Activated CD4-positive, alpha-beta T cell treated with anti-CD3 and anti-CD28 coated beads, Interleukin-2, amount 10 ng/mL, durations not matched to agents 24 days and 14 days (primary cell): ENCODE measurements around the gene KLF14. TPM values are rescaled to one million over a fixed set of nuclear protein-coding genes. Genes with fewer than 3 reads are reported as not detected.

ENCODE experiments used
- DNase-seq: peaks from one replicate; pipeline ENCODE4 v3.0.0; 2022
- H3K27ac Mint-ChIP-seq: one replicate; pipeline ENCODE4 v1.8.0; 2022; ENCODE audit warnings: mild to moderate bottlenecking, mixed read lengths
- H3K27me3 Mint-ChIP-seq: one replicate; pipeline ENCODE4 v1.8.0; 2022; ENCODE audit warnings: mixed read lengths
- H3K36me3 Mint-ChIP-seq: one replicate; pipeline ENCODE4 v1.8.0; 2022; ENCODE audit warnings: low read depth, mild to moderate bottlenecking, mixed read lengths
- H3K4me1 Mint-ChIP-seq: one replicate; pipeline ENCODE4 v1.8.0; 2021; ENCODE audit warnings: mixed read lengths
- H3K4me3 Mint-ChIP-seq: one replicate; pipeline ENCODE4 v1.8.0; 2022; ENCODE audit warnings: mild to moderate bottlenecking, moderate library complexity, mixed read lengths
- H3K9me3 Mint-ChIP-seq: one replicate; pipeline ENCODE4 v1.8.0; 2021; ENCODE audit warnings: mixed read lengths
- intact Hi-C: fragments of 100-400 bp; cut with micrococcal nuclease; formaldehyde crosslinking; loops from one replicate; pipeline ENCODE4 v1.15.1; 2023
- total RNA-seq: library from RNA; stranded (reverse); gene quantifications from 2 replicates; pipeline ENCODE4 v1.2.3, GENCODE V29; 2022

Gene KLF14
- total RNA-seq, 1 donor from 2014 or later: not detected

DNA sequence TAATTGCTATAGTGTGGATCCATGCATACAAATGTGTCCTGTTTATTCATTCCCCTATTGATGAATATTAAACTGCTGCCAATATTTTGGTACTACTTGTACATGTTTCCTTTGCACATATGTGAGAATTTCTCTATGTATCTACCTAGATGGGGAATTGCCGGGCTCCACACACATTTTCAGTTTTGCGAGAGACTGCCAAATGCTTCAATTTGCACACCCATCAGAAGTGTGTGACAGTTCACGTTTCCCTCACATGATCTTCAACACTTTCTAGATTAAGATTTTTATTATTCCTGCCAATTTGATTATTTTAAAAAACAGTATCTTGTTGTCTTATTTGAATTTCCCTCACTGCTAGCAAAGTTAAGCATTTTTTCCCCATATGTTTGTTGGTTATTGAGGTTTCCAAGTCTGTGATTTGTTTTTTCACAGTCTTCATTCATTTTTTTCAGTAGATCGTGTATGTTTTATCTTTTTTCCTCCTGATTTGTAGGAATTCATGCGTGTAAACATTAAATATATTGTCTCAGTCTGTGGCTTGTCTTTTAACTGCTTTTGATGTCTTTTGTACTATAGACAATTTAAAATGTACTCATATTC lies 2.4 kb upstream of the KLF14 start:
- no peak for DNase-seq

DNA sequence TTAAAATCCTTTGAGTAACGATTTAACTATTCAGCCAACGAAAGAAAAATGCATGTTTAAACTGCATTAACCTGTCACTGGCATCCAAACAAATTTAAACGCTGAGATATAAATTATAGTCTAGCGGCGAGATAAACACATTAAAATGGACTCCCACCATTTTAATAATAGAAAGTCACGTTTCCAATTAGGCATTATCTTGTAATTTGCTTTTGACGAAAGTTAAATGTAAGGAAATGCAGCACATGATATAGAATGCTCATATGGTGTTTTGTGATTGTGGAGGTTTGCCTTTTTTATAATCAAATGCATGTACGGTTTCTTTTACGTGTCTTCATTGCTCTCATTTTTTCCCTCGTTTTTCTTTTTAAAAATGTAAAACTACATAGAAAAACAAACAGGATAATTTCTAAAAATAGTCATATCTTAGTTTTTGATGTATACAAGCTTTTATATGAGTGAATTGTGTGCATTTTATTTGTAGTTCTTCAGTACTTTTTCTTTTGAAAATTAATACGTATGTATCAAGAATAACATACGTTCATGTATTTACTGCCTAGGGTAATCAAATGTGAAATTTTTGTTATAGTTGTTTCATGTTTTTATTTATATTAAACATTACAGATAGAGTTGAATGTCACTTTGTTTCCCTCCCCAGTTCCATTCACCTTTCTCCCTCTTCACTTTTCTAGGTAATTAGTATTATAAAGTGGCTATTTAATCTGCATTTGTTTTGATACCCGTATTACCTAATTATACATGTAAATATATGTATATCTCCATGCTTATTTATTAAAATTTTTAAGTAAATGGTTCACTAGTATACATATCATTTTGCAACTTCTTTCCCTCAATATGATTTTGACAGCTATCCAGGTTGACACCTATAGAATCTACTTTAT lies 1.1 kb upstream of the KLF14 start:
- Mint-ChIP-seq H3K27me3 (peaks cover 66% of the 10 kb centered on the region), H3K4me3 (peak overlapping the region; percentile 87), H3K36me3 (peaks cover 7% of the 10 kb centered on the region), H3K9me3 (peaks cover 15% of the 10 kb centered on the region), H3K27ac (no peak overlapping the region), H3K4me1 (peaks cover 3% of the 10 kb centered on the region)
- DNase-seq: no peak
- intact Hi-C loops: loop anchor here (5.0 kb wide), 2 partner anchors 248 to 953 kb away; no protein-coding TSS in a partner anchor

More for the DNA sequence above, 2.4 kb upstream of the KLF14 start:
- no peak overlapping the region for H3K4me3 Mint-ChIP-seq
- H3K27me3 Mint-ChIP-seq: peaks cover 54% of the 10 kb centered on the region
- no peak overlapping the region for H3K27ac Mint-ChIP-seq
- peaks cover 7% of the 10 kb centered on the region for H3K36me3 Mint-ChIP-seq
- intact Hi-C loops: loop anchor here (5.0 kb wide), 1 partner anchor 954 kb away; no protein-coding TSS in a partner anchor
- H3K4me1 Mint-ChIP-seq: peaks cover 3% of the 10 kb centered on the region
- peaks cover 6% of the 10 kb centered on the region for H3K9me3 Mint-ChIP-seq

DNA sequence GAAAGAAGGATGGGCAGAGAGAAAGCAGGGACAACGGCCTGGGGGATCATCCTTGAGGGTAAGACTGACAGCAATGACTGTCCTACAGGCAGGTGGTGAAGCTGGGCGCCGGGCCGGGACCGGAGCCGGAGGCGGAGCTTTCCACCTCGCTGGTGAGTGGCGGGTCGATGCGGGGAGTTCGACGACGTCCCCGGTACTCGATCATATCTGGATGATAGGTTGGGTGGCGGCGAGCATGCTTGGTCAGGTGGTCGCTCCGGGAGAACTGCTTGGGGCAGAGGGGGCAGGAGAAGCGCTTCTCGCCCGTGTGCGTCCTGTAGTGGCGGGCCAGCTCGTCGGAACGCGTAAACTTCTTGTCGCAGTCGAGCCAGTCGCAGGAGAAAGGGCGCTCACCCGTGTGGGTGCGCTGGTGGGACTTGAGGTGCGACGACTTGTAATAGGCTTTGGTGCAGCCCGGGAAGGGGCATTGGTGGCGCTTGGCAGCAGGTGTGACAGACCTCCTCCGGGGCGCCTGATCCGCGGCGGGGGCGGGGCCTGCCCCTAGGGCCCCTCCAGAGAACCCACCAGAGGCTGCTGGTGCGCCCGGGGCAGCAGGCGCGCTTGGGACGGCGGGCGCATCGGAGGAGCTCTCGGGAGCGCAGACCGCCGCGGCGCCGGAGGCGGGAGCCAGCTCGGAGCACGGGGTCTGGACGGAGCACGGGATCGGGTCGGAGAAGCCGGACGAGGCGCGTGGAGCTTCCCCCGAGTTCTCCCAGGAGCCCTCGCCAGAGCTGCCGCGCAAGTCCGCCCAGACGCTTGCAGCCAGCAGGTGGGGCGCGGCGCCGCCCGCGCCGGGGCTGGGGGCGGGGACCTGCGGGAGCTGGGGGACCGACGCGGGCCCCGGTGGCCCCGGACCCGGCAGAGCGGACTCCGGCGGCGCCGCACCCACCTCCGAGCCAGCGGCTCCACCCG lies 752 bp downstream of the KLF14 start:
- intact Hi-C loops: loop anchor here (5.0 kb wide), 1 partner anchor 246 kb away; no protein-coding TSS in a partner anchor

DNA sequence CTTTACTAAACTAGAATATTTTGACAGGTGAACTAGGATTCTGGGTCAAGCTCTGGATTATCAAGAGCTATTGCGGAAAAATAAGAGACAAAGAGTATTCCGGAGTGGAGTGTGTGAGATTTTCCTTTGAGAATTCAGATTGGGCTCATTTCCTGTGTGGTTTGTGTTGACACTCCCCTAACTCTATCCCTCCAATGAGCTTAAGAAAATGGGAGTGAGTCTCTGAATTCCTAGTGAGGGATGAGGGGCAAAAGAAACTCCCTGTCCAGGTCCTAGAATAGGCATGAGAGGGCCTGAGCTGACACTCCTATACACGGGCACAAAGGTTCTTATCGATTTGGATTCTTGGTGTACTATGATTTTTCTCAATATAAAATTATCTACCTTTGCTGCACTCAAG lies 10.2 kb downstream of the KLF14 start:
- Mint-ChIP-seq H3K9me3 (no peaks in the 10 kb centered on the region), H3K27ac (no peak overlapping the region), H3K36me3 (no peaks in the 10 kb centered on the region), H3K4me1 (no peaks in the 10 kb centered on the region), H3K27me3 (peaks cover 33% of the 10 kb centered on the region), H3K4me3 (no peak overlapping the region)
- DNase-seq: no peak
- intact Hi-C loops: no loop called here

More for the DNA sequence above, 752 bp downstream of the KLF14 start:
- peak overlapping the region; percentile 71 for H3K4me3 Mint-ChIP-seq
- H3K27me3 Mint-ChIP-seq: peaks cover 76% of the 10 kb centered on the region
- DNase-seq: peak; percentile 63
- H3K27ac Mint-ChIP-seq: no peak overlapping the region
- peaks cover 15% of the 10 kb centered on the region for H3K9me3 Mint-ChIP-seq
- H3K4me1 Mint-ChIP-seq: peaks cover 3% of the 10 kb centered on the region
- H3K36me3 Mint-ChIP-seq: peaks cover 7% of the 10 kb centered on the region

DNA sequence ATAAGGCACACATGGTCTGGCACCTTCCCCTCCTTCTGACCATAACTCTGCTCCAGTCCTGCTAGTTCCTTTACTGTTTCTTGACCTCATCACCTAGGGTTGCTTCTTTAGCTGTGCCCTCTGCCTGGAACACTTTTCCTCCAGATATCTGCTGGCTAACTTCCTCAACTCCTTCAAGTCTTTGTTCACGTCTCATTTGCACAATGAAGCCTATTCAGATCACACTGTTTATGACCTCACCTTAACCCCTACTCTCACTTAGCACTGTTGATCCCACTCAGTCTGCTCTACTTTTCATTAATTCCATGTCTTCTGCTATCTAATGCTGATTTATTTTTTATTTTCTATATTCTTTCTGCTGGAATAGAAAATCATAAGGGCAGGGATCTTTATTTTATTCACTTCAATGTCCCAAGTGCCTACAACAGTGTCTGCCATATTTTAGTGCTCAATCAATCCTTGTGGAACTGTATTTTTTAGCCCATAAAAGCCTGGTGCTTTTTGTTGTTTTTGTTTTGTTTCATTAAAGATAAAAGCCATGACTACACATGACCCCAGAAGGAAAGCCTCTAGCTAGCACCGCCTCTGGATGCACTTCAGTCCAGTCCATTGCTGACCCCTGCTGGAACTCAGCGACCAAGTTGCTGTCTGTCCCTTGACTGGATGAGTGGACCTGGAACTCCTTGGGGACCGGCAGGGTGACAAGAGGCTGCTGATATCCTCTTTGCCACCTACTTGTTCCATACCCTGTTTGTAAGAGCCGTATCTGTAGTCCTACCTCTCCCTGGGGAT lies 12.3 kb downstream of the KLF14 start:
- peak; percentile 60 for DNase-seq
- no peak overlapping the region for H3K4me3 Mint-ChIP-seq
- H3K9me3 Mint-ChIP-seq: no peaks in the 10 kb centered on the region
- no peaks in the 10 kb centered on the region for H3K36me3 Mint-ChIP-seq
- intact Hi-C loops: no loop called here
- peaks cover 19% of the 10 kb centered on the region for H3K27me3 Mint-ChIP-seq
- no peaks in the 10 kb centered on the region for H3K4me1 Mint-ChIP-seq
- no peak overlapping the region for H3K27ac Mint-ChIP-seq

DNA sequence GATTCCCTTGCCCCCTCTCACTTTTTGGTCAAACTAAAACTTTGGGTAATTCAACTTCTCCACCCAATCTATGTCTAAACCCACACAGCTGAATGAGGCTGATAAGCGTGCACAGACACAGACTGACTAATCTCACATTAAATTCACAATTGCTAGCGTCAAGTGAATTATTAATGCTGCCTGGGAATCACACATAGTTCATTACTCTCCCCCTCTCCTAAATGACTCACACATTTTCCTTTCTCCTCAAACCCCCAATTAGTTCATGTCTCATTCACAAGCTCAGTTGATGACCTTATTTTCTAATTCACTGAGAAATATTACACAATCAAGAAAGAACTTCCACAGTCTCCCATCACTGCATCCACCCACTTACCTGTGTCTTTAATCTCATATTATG lies 14.5 kb downstream of the KLF14 start:
- intact Hi-C loops: no loop called here
- no peaks in the 10 kb centered on the region for H3K4me1 Mint-ChIP-seq
- no peaks in the 10 kb centered on the region for H3K36me3 Mint-ChIP-seq
- DNase-seq: no peak
- no peak overlapping the region for H3K27ac Mint-ChIP-seq
- H3K27me3 Mint-ChIP-seq: peaks cover 14% of the 10 kb centered on the region
- H3K9me3 Mint-ChIP-seq: no peaks in the 10 kb centered on the region
- H3K4me3 Mint-ChIP-seq: no peak overlapping the region

DNA sequence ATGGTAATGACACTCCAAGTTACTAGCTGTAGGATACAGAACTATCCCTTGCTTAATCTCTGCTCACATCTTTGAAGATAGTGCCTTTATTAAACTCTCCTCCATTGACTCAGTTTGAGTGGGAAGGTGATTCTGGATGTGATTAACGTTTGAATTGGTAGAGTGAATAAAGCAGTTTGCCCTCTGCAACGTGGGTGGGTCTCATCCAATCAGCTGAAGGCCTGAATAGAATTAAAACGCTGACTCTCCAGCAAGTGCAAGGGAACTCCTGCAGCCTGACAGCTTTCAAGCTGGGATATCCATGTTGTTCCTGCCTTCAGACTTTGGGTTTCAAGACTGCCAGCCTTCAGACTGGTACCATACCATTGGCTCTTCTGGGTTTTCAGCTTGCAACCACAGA lies 21.6 kb downstream of the KLF14 start:
- H3K9me3 Mint-ChIP-seq: peaks cover 3% of the 10 kb centered on the region
- H3K27me3 Mint-ChIP-seq: peaks cover 10% of the 10 kb centered on the region
- no peak overlapping the region for H3K27ac Mint-ChIP-seq
- DNase-seq: no peak
- H3K4me1 Mint-ChIP-seq: no peaks in the 10 kb centered on the region
- H3K36me3 Mint-ChIP-seq: no peaks in the 10 kb centered on the region
- H3K4me3 Mint-ChIP-seq: no peak overlapping the region
- intact Hi-C loops: no loop called here

DNA sequence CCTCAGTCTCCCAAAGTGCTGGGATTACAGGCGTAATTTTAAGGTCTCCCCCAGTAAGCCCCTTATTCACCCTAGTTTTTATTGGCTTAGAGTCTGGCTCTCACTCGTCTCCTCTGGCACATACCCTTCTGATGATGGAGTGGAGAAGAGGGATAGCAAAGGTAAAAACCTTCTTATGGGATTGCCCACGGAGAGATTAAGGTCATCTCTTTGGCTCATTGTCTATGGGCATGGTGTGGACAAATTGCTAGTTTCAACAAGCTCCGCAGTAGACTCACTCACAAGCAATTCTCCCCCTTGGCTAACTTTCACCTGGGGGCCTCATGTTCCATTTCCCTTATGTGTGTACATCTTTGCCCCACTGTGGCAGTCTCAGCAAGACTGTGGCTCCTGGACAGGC lies 25.2 kb downstream of the KLF14 start:
- Mint-ChIP-seq H3K36me3 (no peaks in the 10 kb centered on the region), H3K9me3 (peaks cover 17% of the 10 kb centered on the region), H3K27me3 (peaks cover 11% of the 10 kb centered on the region), H3K27ac (no peak overlapping the region), H3K4me1 (no peaks in the 10 kb centered on the region), H3K4me3 (no peak overlapping the region)
- DNase-seq: no peak
- intact Hi-C loops: no loop called here

DNA sequence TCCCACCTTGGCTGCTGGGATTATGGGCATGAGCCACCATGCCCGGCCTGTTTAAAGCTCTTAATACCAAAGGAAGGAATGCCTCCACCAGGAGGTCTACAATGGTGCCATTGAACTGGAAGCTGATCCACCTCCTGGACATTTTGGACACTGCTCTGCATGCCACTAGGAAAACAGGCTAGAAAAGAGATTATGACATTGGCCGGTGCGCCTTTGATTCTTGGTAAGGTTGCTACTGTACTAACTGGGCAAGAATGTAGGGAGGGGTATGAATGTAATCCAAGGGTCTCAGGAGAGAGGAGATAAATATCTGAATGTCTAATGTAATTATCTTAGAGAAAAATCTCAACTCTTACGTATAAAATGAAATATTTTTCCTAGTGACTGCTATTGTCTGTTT lies 26.0 kb downstream of the KLF14 start:
- H3K4me3 Mint-ChIP-seq: no peak overlapping the region
- no peak overlapping the region for H3K27ac Mint-ChIP-seq
- intact Hi-C loops: no loop called here
- H3K9me3 Mint-ChIP-seq: peaks cover 17% of the 10 kb centered on the region
- H3K4me1 Mint-ChIP-seq: no peaks in the 10 kb centered on the region
- H3K27me3 Mint-ChIP-seq: peaks cover 10% of the 10 kb centered on the region
- H3K36me3 Mint-ChIP-seq: no peaks in the 10 kb centered on the region
- DNase-seq: no peak

DNA sequence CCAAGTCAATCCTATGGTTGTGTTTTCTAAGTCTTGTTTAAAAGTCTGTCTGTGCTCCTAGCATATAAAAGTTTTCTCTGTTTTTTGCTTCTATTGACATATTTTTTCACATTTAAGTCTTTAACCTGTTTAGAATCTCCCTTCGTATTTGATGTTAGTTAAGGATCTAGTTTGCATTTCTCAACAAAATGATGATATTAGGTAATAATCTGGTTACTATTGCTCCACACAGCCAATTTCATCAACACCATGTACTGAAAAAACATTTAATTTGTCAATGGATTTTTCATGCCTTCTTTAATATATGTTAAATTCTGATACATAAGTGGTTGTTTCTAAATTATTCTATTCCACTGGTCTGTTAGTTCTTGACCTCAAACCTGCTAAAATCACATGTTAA lies 30.2 kb downstream of the KLF14 start:
- no peak overlapping the region for H3K4me3 Mint-ChIP-seq
- H3K9me3 Mint-ChIP-seq: peaks cover 17% of the 10 kb centered on the region
- no peak overlapping the region for H3K27ac Mint-ChIP-seq
- no peaks in the 10 kb centered on the region for H3K4me1 Mint-ChIP-seq
- peaks cover 8% of the 10 kb centered on the region for H3K27me3 Mint-ChIP-seq
- DNase-seq: no peak
- no peaks in the 10 kb centered on the region for H3K36me3 Mint-ChIP-seq
- intact Hi-C loops: no loop called here

DNA sequence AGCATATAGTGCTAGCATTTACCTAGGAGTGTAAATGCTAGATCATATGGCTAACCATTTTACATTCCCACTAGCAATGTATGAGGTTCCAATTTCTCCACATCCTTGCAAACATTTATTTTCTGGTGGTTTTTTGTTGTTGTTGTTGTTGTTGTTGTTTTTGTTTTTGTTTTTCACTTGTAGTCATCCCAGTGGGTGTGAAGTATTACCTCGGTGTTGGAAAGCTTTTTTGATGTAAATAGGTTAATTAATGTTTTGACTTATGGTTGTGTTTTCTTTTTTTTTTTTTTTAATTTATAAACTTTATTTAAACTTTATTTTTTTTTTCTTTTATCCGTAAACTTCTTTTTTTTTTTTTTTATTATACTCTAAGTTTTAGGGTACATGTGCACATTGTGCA lies 32.4 kb downstream of the KLF14 start:
- Mint-ChIP-seq H3K9me3 (peaks cover 6% of the 10 kb centered on the region), H3K27me3 (peaks cover 8% of the 10 kb centered on the region), H3K4me1 (no peaks in the 10 kb centered on the region), H3K4me3 (no peak overlapping the region), H3K27ac (no peak overlapping the region), H3K36me3 (no peaks in the 10 kb centered on the region)
- no peak for DNase-seq
- intact Hi-C loops: no loop called here

DNA sequence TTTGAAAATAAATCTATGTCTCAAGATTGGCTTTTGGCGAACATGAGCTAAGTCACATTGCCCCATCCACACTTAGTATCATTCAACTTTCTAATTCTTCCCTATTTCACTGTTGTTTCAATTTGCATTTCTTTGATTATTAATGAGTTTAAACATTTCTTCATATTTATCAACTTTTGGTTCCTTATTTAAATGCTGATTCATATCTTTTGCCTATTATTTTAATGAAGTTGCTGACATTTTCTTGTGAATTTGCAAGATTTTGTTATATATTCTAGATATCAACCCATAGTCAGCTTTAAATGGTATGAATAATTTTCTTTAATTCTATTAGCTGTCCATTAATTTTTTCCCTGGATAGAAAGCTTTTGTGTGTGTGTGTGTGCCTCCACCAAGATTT lies 33.2 kb downstream of the KLF14 start:
- peaks cover 6% of the 10 kb centered on the region for H3K27me3 Mint-ChIP-seq
- H3K4me1 Mint-ChIP-seq: no peaks in the 10 kb centered on the region
- intact Hi-C loops: no loop called here
- no peak for DNase-seq
- no peaks in the 10 kb centered on the region for H3K36me3 Mint-ChIP-seq
- H3K27ac Mint-ChIP-seq: no peak overlapping the region
- no peaks in the 10 kb centered on the region for H3K9me3 Mint-ChIP-seq
- no peak overlapping the region for H3K4me3 Mint-ChIP-seq

DNA sequence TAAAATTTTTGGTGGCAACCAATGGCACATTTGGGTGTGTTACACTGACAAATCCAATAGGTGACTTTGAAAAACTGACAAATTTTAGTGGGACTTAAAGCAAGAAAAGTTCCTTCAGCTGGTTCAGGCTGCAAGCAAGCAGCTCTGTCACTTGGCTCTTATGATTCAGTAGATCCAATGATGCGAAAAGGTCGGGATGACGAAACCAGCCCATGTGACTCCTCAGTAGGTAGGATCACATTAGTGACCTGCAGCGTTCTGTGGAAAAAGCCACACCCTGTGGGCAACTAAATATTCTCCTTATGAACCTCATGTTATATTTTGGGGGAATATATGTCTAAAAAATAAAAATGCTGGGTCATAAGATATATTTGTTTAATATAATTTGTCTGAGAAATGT lies 34.3 kb downstream of the KLF14 start:
- Mint-ChIP-seq H3K4me1 (no peaks in the 10 kb centered on the region), H3K27ac (no peak overlapping the region), H3K36me3 (no peaks in the 10 kb centered on the region), H3K4me3 (no peak overlapping the region), H3K27me3 (peaks cover 6% of the 10 kb centered on the region), H3K9me3 (no peaks in the 10 kb centered on the region)
- intact Hi-C loops: no loop called here
- DNase-seq: no peak
